ENCODE data around the gene IKZF2.

GRCh38 chr2:213002383-213002782, 149.0 kb downstream of the IKZF2 start:
- no peak for TF ChIP-seq CTCF (conservative IDR thresholded peaks at IDR 0.05; ENCODE audit: low read length)
- TF ChIP-seq EZH2phosphoT487 (IDR thresholded peaks at IDR 0.05; ENCODE audit: borderline replicate concordance, low read depth, low read length), result no peak

All from OCI-LY7 (cell line).